ENCODE results near the gene OR10V1. TPM values are rescaled to one million over a fixed set of nuclear protein-coding genes. Genes with fewer than 3 reads are reported as not detected.

The OR10V1 gene
- polyA plus RNA-seq (2012; ENCODE audit: low read depth, missing spikeins) = not detected

- FAIRE-seq (no peak), DNase-seq (ENCODE audit: insufficient read length, low spot score) (no peak)
- TF ChIP-seq PAX5 (IDR thresholded peaks at IDR 0.05; ENCODE audit: insufficient read depth, low read length, severe bottlenecking) (no peak), SPI1 (IDR thresholded peaks at IDR 0.05; ENCODE audit: low read depth, low read length) (no peak), TAF1 (IDR thresholded peaks at IDR 0.05; ENCODE audit: low read depth, low read length) (no peak), POU2F2 (IDR thresholded peaks at IDR 0.05; ENCODE audit: low read depth, low read length) (no peak), POLR2A (IDR thresholded peaks at IDR 0.05; ENCODE audit: low read depth, low read length) (no peak)
These were observed at the start of gene OR10V1 for GRCh38 chr11:59713745-59714144. Gene OR10V1, minus strand, starts transcription at chr11:59713845. Its CDS starts 0 bp downstream, at chr11:59713845.

- no peak for TF ChIP-seq PAX5 (IDR thresholded peaks at IDR 0.05; ENCODE audit: insufficient read depth, low read length, severe bottlenecking)
- TF ChIP-seq TAF1 (IDR thresholded peaks at IDR 0.05; ENCODE audit: low read depth, low read length) = no peak
- DNase-seq (ENCODE audit: insufficient read length, low spot score) = no peak
- FAIRE-seq = no peak
These were observed 48.3 kb upstream of the OR10V1 start for GRCh38 chr11:59761993-59762392.

- no peak for DNase-seq (ENCODE audit: insufficient read length, low spot score)
- no peak for FAIRE-seq
- TF ChIP-seq PAX5 (IDR thresholded peaks at IDR 0.05; ENCODE audit: insufficient read depth, low read length, severe bottlenecking) = no peak
- TF ChIP-seq TAF1 (IDR thresholded peaks at IDR 0.05; ENCODE audit: low read depth, low read length) = no peak
- no peak for TF ChIP-seq POLR2AphosphoS5 (IDR thresholded peaks at IDR 0.05; ENCODE audit: low read depth, low read length)
- TF ChIP-seq POLR2A (IDR thresholded peaks at IDR 0.05; ENCODE audit: low read depth, low read length) = no peak
- TF ChIP-seq SPI1 (IDR thresholded peaks at IDR 0.05; ENCODE audit: low read depth, low read length) = no peak
- TF ChIP-seq POU2F2 (IDR thresholded peaks at IDR 0.05; ENCODE audit: low read depth, low read length) = no peak
These were observed 47.1 kb upstream of the OR10V1 start for GRCh38 chr11:59760771-59761170.

- no peak for TF ChIP-seq PAX5 (IDR thresholded peaks at IDR 0.05; ENCODE audit: insufficient read depth, low read length, severe bottlenecking)
- TF ChIP-seq TAF1 (IDR thresholded peaks at IDR 0.05; ENCODE audit: low read depth, low read length) = no peak
- TF ChIP-seq POU2F2 (IDR thresholded peaks at IDR 0.05; ENCODE audit: low read depth, low read length) = no peak
- TF ChIP-seq POLR2A (IDR thresholded peaks at IDR 0.05; ENCODE audit: low read depth, low read length) = no peak
- DNase-seq (ENCODE audit: insufficient read length, low spot score) (no peak), FAIRE-seq (no peak)
These were observed 46.3 kb upstream of the OR10V1 start for GRCh38 chr11:59759900-59760299.

- TF ChIP-seq POU2F2 (IDR thresholded peaks at IDR 0.05; ENCODE audit: low read depth, low read length) (no peak), TAF1 (IDR thresholded peaks at IDR 0.05; ENCODE audit: low read depth, low read length) (no peak), POLR2AphosphoS5 (IDR thresholded peaks at IDR 0.05; ENCODE audit: low read depth, low read length) (no peak), SPI1 (IDR thresholded peaks at IDR 0.05; ENCODE audit: low read depth, low read length) (no peak), PAX5 (IDR thresholded peaks at IDR 0.05; ENCODE audit: insufficient read depth, low read length, severe bottlenecking) (no peak), POLR2A (IDR thresholded peaks at IDR 0.05; ENCODE audit: low read depth, low read length) (no peak)
- FAIRE-seq = no peak
These were observed 44.9 kb upstream of the OR10V1 start for GRCh38 chr11:59758401-59759037.

GRCh38 chr11:59756845-59757244 is 43.2 kb upstream of the OR10V1 start:
- DNase-seq (ENCODE audit: insufficient read length, low spot score) (peak; percentile 19), FAIRE-seq (peak; percentile 47)
- TF ChIP-seq POLR2A (IDR thresholded peaks at IDR 0.05; ENCODE audit: low read depth, low read length) = no peak
- peak; percentile 71 for TF ChIP-seq SPI1 (IDR thresholded peaks at IDR 0.05; ENCODE audit: low read depth, low read length)

More at GRCh38 chr11:59758401-59759037, 44.9 kb upstream of the OR10V1 start:
- no peak for DNase-seq (ENCODE audit: insufficient read length, low spot score)

- TF ChIP-seq PAX5 (IDR thresholded peaks at IDR 0.05; ENCODE audit: insufficient read depth, low read length, severe bottlenecking) = no peak
- TF ChIP-seq TAF1 (IDR thresholded peaks at IDR 0.05; ENCODE audit: low read depth, low read length) = no peak
- no peak for TF ChIP-seq POLR2A (IDR thresholded peaks at IDR 0.05; ENCODE audit: low read depth, low read length)
- TF ChIP-seq POLR2AphosphoS5 (IDR thresholded peaks at IDR 0.05; ENCODE audit: low read depth, low read length) = no peak
- TF ChIP-seq POU2F2 (IDR thresholded peaks at IDR 0.05; ENCODE audit: low read depth, low read length) = no peak
- no peak for TF ChIP-seq SPI1 (IDR thresholded peaks at IDR 0.05; ENCODE audit: low read depth, low read length)
- FAIRE-seq (no peak), DNase-seq (ENCODE audit: insufficient read length, low spot score) (no peak)
These were observed 42.9 kb upstream of the OR10V1 start for GRCh38 chr11:59756558-59756840.

- FAIRE-seq (no peak), DNase-seq (ENCODE audit: insufficient read length, low spot score) (no peak)
- no peak for TF ChIP-seq PAX5 (IDR thresholded peaks at IDR 0.05; ENCODE audit: insufficient read depth, low read length, severe bottlenecking)
- TF ChIP-seq SPI1 (IDR thresholded peaks at IDR 0.05; ENCODE audit: low read depth, low read length) = no peak
- no peak for TF ChIP-seq POLR2AphosphoS5 (IDR thresholded peaks at IDR 0.05; ENCODE audit: low read depth, low read length)
- TF ChIP-seq POU2F2 (IDR thresholded peaks at IDR 0.05; ENCODE audit: low read depth, low read length) = no peak
- TF ChIP-seq POLR2A (IDR thresholded peaks at IDR 0.05; ENCODE audit: low read depth, low read length) = no peak
- TF ChIP-seq TAF1 (IDR thresholded peaks at IDR 0.05; ENCODE audit: low read depth, low read length) = no peak
These were observed 42.3 kb upstream of the OR10V1 start for GRCh38 chr11:59755701-59756557.

- FAIRE-seq = peak; percentile 28
- TF ChIP-seq TAF1 (IDR thresholded peaks at IDR 0.05; ENCODE audit: low read depth, low read length) (no peak), PAX5 (IDR thresholded peaks at IDR 0.05; ENCODE audit: insufficient read depth, low read length, severe bottlenecking) (no peak), POU2F2 (IDR thresholded peaks at IDR 0.05; ENCODE audit: low read depth, low read length) (no peak), SPI1 (IDR thresholded peaks at IDR 0.05; ENCODE audit: low read depth, low read length) (no peak)
These were observed 41.4 kb upstream of the OR10V1 start, which contains the start of gene STX3 for GRCh38 chr11:59754859-59755700. Gene STX3, plus strand, starts transcription at chr11:59755376. Its CDS starts 230 bp downstream, at chr11:59755606.

More at GRCh38 chr11:59754859-59755700, 41.4 kb upstream of the OR10V1 start, which contains the start of gene STX3:
- peak; percentile 68 for DNase-seq (ENCODE audit: insufficient read length, low spot score)

All from GM12891 (cell line).